GM12874 (cell line): ENCODE results near the gene ST6GAL2.
A peak's percentile ranks its signal among the peaks of the same experiment; 100 is the strongest.

Source experiments
- CTCF ChIP-seq: IDR thresholded peaks from 2 replicates; pipeline ENCODE4 v1.5.1; 2011; ENCODE audit warnings: low read depth, mild to moderate bottlenecking, control low read depth, low read length, moderate library complexity; ENCODE audit not compliant: insufficient read depth

ST6GAL2 gene

GRCh38 chr2:106845716-106846115 lies 40.3 kb downstream of the ST6GAL2 start:
- no peak for TF ChIP-seq CTCF

GRCh38 chr2:106843910-106844250 lies 42.1 kb downstream of the ST6GAL2 start:
- no peak for TF ChIP-seq CTCF

- no peak for TF ChIP-seq CTCF
Measured at GRCh38 chr2:106843001-106843909, 42.7 kb downstream of the ST6GAL2 start.

GRCh38 chr2:106841886-106842645 lies 43.9 kb downstream of the ST6GAL2 start:
- TF ChIP-seq CTCF = no peak

GRCh38 chr2:106840818-106841217 lies 45.1 kb downstream of the ST6GAL2 start:
- TF ChIP-seq CTCF = no peak

GRCh38 chr2:106839849-106840595 lies 45.9 kb downstream of the ST6GAL2 start:
- 0 out of 2 replicates have a peak, but pooled peaks have one; percentile 18 for TF ChIP-seq CTCF

- no peak for TF ChIP-seq CTCF
Measured at GRCh38 chr2:106833256-106833655, 52.7 kb downstream of the ST6GAL2 start.
